Panc1 (cell line): ENCODE results near the gene LSM2. TPM values are rescaled to one million over a fixed set of nuclear protein-coding genes. Genes with fewer than 3 reads are reported as not detected.

Experiments used
- ATAC-seq: fragments of 200-7000 bp; cut with Tn5 transposase; 2 replicates; pipeline ENCODE4 v1.9.1; 2020; ENCODE audit warnings: mild to moderate bottlenecking, moderate library complexity
- BruUV-seq: library from RNA; stranded (reverse); fragments of 400-500 nt; replicated peaks from 2 replicates; lab custom pipeline; 2021; lab: Mats Ljungman, UMichigan
- CTCF ChIA-PET: fragments of 300-600 bp; sonication (Branson Sonifier 250); formaldehyde crosslinking; loops from one replicate; lab custom pipeline; 2022; ENCODE audit warnings: antibody characterized with exemption; lab: Charles Lee
- POLR2A ChIA-PET: fragments of 300-600 bp; sonication (Branson Sonifier 250); formaldehyde crosslinking; loops from one replicate; lab custom pipeline; 2022; ENCODE audit warnings: antibody characterized with exemption; lab: Charles Lee
- DNase-seq: peaks from one replicate; pipeline ENCODE4 v3.0.0-alpha.2; 2010; ENCODE audit warnings: low read depth, low spot score
- H3K27ac ChIP-seq: 2 replicates; pipeline ENCODE4 v1.5.1; 2011; ENCODE audit warnings: mild to moderate bottlenecking, low read length, inconsistent platforms
- H3K27me3 ChIP-seq: fragments of 200-500 bp; sonication (Bioruptor generic); 2 replicates; pipeline ENCODE4 v1.6.0; 2014; ENCODE audit warnings: low read length, inconsistent platforms; ENCODE audit not compliant: control insufficient read depth, insufficient read depth
- H3K36me3 ChIP-seq: fragments of 200-500 bp; sonication (Bioruptor generic); 2 replicates; pipeline ENCODE4 v1.5.1; 2014; ENCODE audit warnings: inconsistent platforms, mild to moderate bottlenecking, low read length, moderate library complexity; ENCODE audit not compliant: control insufficient read depth, insufficient read depth
- H3K4me1 ChIP-seq: 2 replicates; pipeline ENCODE4 v1.5.1; 2011; ENCODE audit warnings: inconsistent platforms, mild to moderate bottlenecking, low read length, moderate library complexity; ENCODE audit not compliant: control insufficient read depth, insufficient read depth
- H3K4me3 ChIP-seq, 2 experiments: 2 replicates each; pipeline ENCODE4 v1.5.1; 2011 to 2012; ENCODE audit warnings: low read depth in 2 of 2, low read length in 2 of 2, mild to moderate bottlenecking in 2 of 2, inconsistent platforms in 1 of 2, moderate library complexity in 1 of 2
- H3K9me3 ChIP-seq: fragments of 200-500 bp; sonication (Bioruptor generic); 2 replicates; pipeline ENCODE4 v1.5.1; 2014; ENCODE audit warnings: low read depth, mild to moderate bottlenecking, inconsistent platforms, low read length, moderate library complexity; ENCODE audit not compliant: control insufficient read depth, insufficient read depth
- POLR2AphosphoS5 ChIP-seq: IDR thresholded peaks from 2 replicates; pipeline ENCODE4 v1.6.1; 2012; ENCODE audit warnings: mild to moderate bottlenecking, low read depth, low read length, moderate library complexity
- REST ChIP-seq, 2 experiments: IDR thresholded peaks; 2 replicates each; pipeline ENCODE4 v1.6.1; 2011 to 2012; ENCODE audit warnings: low read depth in 2 of 2, control low read depth in 1 of 2, low read length in 1 of 2, mild to moderate bottlenecking in 1 of 2, moderate library complexity in 1 of 2; ENCODE audit not compliant: insufficient read depth in 1 of 2
- SIN3A ChIP-seq: IDR thresholded peaks from 2 replicates; pipeline ENCODE4 v1.6.1; 2012; ENCODE audit warnings: low read depth, mild to moderate bottlenecking, low read length, moderate library complexity, borderline replicate concordance; ENCODE audit not compliant: insufficient read depth
- TCF7L2 ChIP-seq: IDR thresholded peaks from 2 replicates; pipeline ENCODE4 v1.6.1; 2011; ENCODE audit warnings: mild to moderate bottlenecking, low read depth, low read length, inconsistent platforms
- in situ Hi-C: cut with HindIII; loops from 2 replicates; pipeline ENCODE4 v1.10.0; 2016; ENCODE audit warnings: low sequenced_read_pairs, low pct_unique_long_range_greater_than_20kb
- intact Hi-C: fragments of 100-400 bp; cut with micrococcal nuclease; formaldehyde crosslinking; loops from one replicate; pipeline ENCODE4 v1.10.0; 2022; ENCODE audit not compliant: unreplicated experiment
- total RNA-seq: library from RNA; stranded (reverse); gene quantifications from one replicate; pipeline ENCODE4 v1.2.1, GENCODE V29; 2021; ENCODE audit not compliant: unreplicated experiment
- TF ChIP-seq, protein P1 (sequence below): fragments of 450-650 bp; IDR thresholded peaks from 2 replicates; pipeline ENCODE4 v1.5.1; 2017; ENCODE audit warnings: mild to moderate bottlenecking

Gene LSM2
- total RNA-seq, 1 experiment from 2014 or later, result 89.7 TPM

DNA sequence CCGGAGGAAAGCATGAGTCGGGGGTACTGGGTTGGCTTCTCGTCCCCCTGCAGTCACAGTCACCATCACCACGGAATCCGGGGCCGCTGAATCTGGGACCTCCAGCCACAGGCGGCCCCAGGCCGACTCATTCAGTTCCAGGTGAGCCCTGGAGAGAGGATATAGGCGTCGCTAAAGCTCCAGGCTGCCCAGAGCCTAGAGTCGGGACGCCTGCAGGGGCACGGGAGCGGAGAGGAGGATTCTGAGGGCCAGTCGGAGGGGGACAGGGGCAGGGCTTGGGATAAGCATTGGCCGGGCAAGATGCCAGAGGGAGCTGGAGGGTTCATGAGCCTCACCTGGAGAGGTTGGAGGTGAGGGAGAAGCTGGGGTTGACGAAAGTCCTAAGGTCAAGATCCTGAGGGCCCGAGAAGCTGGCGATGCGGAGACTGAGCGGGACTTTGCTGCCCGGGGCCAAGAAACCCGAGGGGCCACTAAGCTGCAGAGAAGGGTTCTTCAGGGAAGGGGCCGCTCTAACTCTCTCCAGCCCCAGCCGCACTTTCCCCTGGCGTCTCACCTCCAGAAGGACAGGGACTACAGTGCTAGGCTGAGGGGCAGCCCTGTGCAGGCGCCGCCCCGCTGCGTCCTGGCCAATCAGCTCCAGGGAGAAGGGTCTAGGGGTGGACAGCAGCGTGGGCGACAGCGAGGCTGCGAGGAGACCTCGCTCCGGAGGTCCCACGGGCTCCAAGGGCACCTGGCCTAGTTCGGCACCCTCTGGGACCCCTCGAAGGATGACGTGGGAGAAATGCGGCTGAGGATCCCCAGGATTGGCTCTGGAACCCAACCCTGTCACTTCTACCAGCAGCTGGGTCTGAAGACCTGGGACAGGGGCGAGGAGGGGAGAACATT is 40.6 kb downstream of the LSM2 start:
- ATAC-seq, result no peak
- no peaks in the 10 kb centered on the region for H3K4me1 ChIP-seq
- ChIA-PET POLR2A (no interaction called here), CTCF (no interaction called here)
- H3K27me3 ChIP-seq, result no peaks in the 10 kb centered on the region
- H3K36me3 ChIP-seq, result no peaks in the 10 kb centered on the region
- no peak overlapping the region for H3K27ac ChIP-seq
- no peak for DNase-seq
- in situ Hi-C loops, result no loop called here
- no peak overlapping the region for H3K4me3 ChIP-seq
- no TSS peak for BruUV-seq
- TF ChIP-seq REST (IDR thresholded peaks at IDR 0.05; ENCODE audit: insufficient read depth in 1 of 2, low read depth in 2 of 2, low read length in 1 of 2), result no peak
- TF ChIP-seq, protein P1, sequence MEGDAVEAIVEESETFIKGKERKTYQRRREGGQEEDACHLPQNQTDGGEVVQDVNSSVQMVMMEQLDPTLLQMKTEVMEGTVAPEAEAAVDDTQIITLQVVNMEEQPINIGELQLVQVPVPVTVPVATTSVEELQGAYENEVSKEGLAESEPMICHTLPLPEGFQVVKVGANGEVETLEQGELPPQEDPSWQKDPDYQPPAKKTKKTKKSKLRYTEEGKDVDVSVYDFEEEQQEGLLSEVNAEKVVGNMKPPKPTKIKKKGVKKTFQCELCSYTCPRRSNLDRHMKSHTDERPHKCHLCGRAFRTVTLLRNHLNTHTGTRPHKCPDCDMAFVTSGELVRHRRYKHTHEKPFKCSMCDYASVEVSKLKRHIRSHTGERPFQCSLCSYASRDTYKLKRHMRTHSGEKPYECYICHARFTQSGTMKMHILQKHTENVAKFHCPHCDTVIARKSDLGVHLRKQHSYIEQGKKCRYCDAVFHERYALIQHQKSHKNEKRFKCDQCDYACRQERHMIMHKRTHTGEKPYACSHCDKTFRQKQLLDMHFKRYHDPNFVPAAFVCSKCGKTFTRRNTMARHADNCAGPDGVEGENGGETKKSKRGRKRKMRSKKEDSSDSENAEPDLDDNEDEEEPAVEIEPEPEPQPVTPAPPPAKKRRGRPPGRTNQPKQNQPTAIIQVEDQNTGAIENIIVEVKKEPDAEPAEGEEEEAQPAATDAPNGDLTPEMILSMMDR, result no peak
- intact Hi-C loops, result no loop called here
- no peaks in the 10 kb centered on the region for H3K9me3 ChIP-seq

DNA sequence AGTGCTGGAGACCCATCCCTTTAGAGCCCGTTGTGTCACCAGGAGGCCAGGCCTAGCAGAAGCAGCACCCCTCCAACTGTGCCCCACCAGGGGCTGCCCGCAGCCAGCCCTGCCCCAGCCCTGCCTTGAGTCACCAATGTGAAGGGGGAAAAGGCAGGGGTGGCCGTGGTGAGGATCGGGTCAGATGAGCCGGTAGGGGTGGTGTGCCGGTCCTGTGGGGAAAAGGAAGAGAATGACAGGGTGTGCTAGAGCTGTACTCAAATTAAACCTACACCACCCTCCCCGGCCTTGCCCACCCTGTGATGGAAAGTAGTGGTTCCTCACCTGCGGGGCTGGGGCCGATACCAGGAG is 41.2 kb downstream of the LSM2 start:
- Histone ChIP-seq H3K36me3 (no peaks in the 10 kb centered on the region), H3K27me3 (no peaks in the 10 kb centered on the region), H3K4me3 (no peak overlapping the region), H3K4me1 (no peaks in the 10 kb centered on the region), H3K27ac (no peak overlapping the region), H3K9me3 (no peaks in the 10 kb centered on the region)
- intact Hi-C loops, result no loop called here
- ChIA-PET POLR2A (no interaction called here), CTCF (no interaction called here)
- no peak for DNase-seq
- no peak for ATAC-seq
- TF ChIP-seq POLR2AphosphoS5, result no peak
- TF ChIP-seq TCF7L2, result no peak
- TF ChIP-seq, protein P1, result no peak
- no peak for TF ChIP-seq REST (IDR thresholded peaks at IDR 0.05; ENCODE audit: insufficient read depth in 1 of 2, low read depth in 2 of 2, low read length in 1 of 2)
- no peak for TF ChIP-seq SIN3A
- BruUV-seq, result no TSS peak
- in situ Hi-C loops, result no loop called here
